ENCODE data around the gene PRND.

- TF ChIP-seq ZNF565 (CRISPR knock-in tag; conservative IDR thresholded peaks at IDR 0.05; ENCODE audit: low read depth): no peak
- TF ChIP-seq ARNTL (CRISPR knock-in tag; IDR thresholded peaks at IDR 0.05; ENCODE audit: borderline replicate concordance, low read depth): no peak
- no peak for TF ChIP-seq POU6F1 (CRISPR knock-in tag; IDR thresholded peaks at IDR 0.05; ENCODE audit: borderline replicate concordance, low read depth)
- no peak for TF ChIP-seq BACH2 (CRISPR knock-in tag; IDR thresholded peaks at IDR 0.05; ENCODE audit: borderline replicate concordance)
- no peak for TF ChIP-seq OSR1 (CRISPR knock-in tag; IDR thresholded peaks at IDR 0.05)
- TF ChIP-seq SNAI2 (CRISPR knock-in tag; IDR thresholded peaks at IDR 0.05): no peak
- no peak for TF ChIP-seq ZNF8 (CRISPR knock-in tag; IDR thresholded peaks at IDR 0.05)
- no peak for TF ChIP-seq ZFP3 (CRISPR knock-in tag; IDR thresholded peaks at IDR 0.05)
Measured at GRCh38 chr20:4736875-4737274, 15.2 kb downstream of the PRND start.

All from SK-N-SH treated with all-trans-retinoic acid at 6 μM for 48 hours (cell line).